WTC11 (cell line): ENCODE results near the gene GLB1L2. TPM values are rescaled to one million over a fixed set of nuclear protein-coding genes. Genes with fewer than 3 reads are reported as not detected.
A peak's percentile ranks its signal among the peaks of the same experiment; 100 is the strongest.

Experiments
- ATAC-seq: fragments of 200-7000 bp; cut with Tn5 transposase; 2 replicates; pipeline ENCODE4 v1.10.0; 2021; ENCODE audit warnings: mild to moderate bottlenecking, moderate library complexity
- CTCF ChIA-PET: fragments of 300-600 bp; sonication (Branson Sonifier 250); formaldehyde crosslinking; loops from one replicate; lab custom pipeline; 2021; ENCODE audit warnings: antibody characterized with exemption; lab: Charles Lee
- POLR2A ChIA-PET: fragments of 350-600 bp; sonication (Branson Sonifier 250); formaldehyde crosslinking; loops from one replicate; lab custom pipeline; 2021; ENCODE audit warnings: antibody characterized with exemption; lab: Charles Lee
- DNase-seq: peaks from one replicate; pipeline ENCODE4 v3.0.0; 2021; ENCODE audit warnings: low spot score
- H3K27ac Mint-ChIP-seq: 2 replicates; pipeline ENCODE4 v1.8.0; 2021; ENCODE audit warnings: mixed read lengths
- H3K27me3 Mint-ChIP-seq: 2 replicates; pipeline ENCODE4 v1.8.0; 2021; ENCODE audit warnings: low read depth, mild to moderate bottlenecking, moderate library complexity, mixed read lengths
- H3K36me3 Mint-ChIP-seq: 2 replicates; pipeline ENCODE4 v1.8.0; 2021; ENCODE audit warnings: mixed read lengths
- H3K4me1 Mint-ChIP-seq: 2 replicates; pipeline ENCODE4 v1.8.0; 2022; ENCODE audit warnings: mixed read lengths
- H3K4me3 Mint-ChIP-seq: 2 replicates; pipeline ENCODE4 v1.8.0; 2021; ENCODE audit warnings: mild to moderate bottlenecking, moderate library complexity, mixed read lengths
- H3K9me3 Mint-ChIP-seq: 2 replicates; pipeline ENCODE4 v1.8.0; 2021; ENCODE audit warnings: mixed read lengths
- KAT7 ChIP-seq: sonication (generic); formaldehyde crosslinking; IDR thresholded peaks from 2 replicates; pipeline ENCODE4 v1.8.1; 2023; ENCODE audit warnings: missing genetic modification reagents, mild to moderate bottlenecking, borderline replicate concordance
- ZBTB21 ChIP-seq: sonication (generic); formaldehyde crosslinking; IDR thresholded peaks from 2 replicates; pipeline ENCODE4 v1.8.1; 2023; ENCODE audit warnings: mild to moderate bottlenecking, missing genetic modification reagents, borderline replicate concordance
- ZNF281 ChIP-seq: sonication (generic); formaldehyde crosslinking; IDR thresholded peaks from 2 replicates; pipeline ENCODE4 v1.8.0; 2023; ENCODE audit warnings: mild to moderate bottlenecking, missing genetic modification reagents
- ZNF317 ChIP-seq: sonication (generic); formaldehyde crosslinking; IDR thresholded peaks from 2 replicates; pipeline ENCODE4 v1.8.1; 2023; ENCODE audit warnings: low read depth, mild to moderate bottlenecking, moderate library complexity, missing genetic modification reagents, borderline replicate concordance
- total RNA-seq: library from RNA; stranded (reverse); gene quantifications from 3 replicates; pipeline ENCODE4 v1.2.3, GENCODE V29; 2021
- TF ChIP-seq, protein P1 (sequence below): sonication (generic); formaldehyde crosslinking; conservative IDR thresholded peaks from 2 replicates; pipeline ENCODE4 v1.8.1; 2023; ENCODE audit warnings: mild to moderate bottlenecking, low read depth, missing genetic modification reagents, moderate library complexity
- TF ChIP-seq, protein P2 (sequence below): sonication (generic); formaldehyde crosslinking; IDR thresholded peaks from 2 replicates; pipeline ENCODE4 v1.8.0; 2022; ENCODE audit warnings: missing genetic modification reagents

GLB1L2 gene
- total RNA-seq, 1 experiment from 2014 or later: 6.0 TPM

GRCh38 chr11:134409552-134410429 is 78.0 kb downstream of the GLB1L2 start (continued):
- no peak for TF ChIP-seq ZNF281 (CRISPR knock-in tag)

DNA sequence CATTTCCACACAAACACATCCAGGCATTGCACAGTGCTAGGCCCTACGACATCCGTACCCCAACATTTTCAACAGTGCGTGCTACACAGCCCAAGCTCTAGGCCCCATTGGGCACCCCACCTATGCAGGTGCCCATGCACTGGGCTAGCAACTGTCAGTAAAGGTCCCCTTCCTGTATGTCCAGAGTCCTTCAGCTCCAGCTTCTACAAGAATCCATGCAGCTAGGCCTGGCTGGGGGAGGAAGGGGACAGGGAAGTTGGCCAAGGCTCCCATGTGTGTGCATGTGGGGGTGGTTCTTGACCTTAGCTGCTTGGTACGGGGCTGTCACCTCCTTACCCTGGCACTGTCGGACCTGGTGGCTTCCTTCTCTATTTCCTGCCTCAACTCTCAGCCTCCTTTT is 79.0 kb downstream of the GLB1L2 start:
- Mint-ChIP-seq H3K4me3 (peak overlapping the region; percentile 73), H3K27ac (no peak overlapping the region), H3K36me3 (no peaks in the 10 kb centered on the region), H3K27me3 (peaks cover 25% of the 10 kb centered on the region), H3K4me1 (peaks cover 58% of the 10 kb centered on the region), H3K9me3 (no peaks in the 10 kb centered on the region)
- ChIA-PET POLR2A (interaction anchor here (0.6 to 0.7 kb wide), 2 partner anchors 25 to 316 kb away, joined by 3 read pairs; no protein-coding TSS in a partner anchor), CTCF (interaction anchor here (0.7 to 1.7 kb wide), 5 partner anchors 14 to 149 kb away, joined by 3 to 5 read pairs (median 4); no protein-coding TSS in a partner anchor)
- ATAC-seq (no peak), DNase-seq (no peak)
- TF ChIP-seq, protein P1, sequence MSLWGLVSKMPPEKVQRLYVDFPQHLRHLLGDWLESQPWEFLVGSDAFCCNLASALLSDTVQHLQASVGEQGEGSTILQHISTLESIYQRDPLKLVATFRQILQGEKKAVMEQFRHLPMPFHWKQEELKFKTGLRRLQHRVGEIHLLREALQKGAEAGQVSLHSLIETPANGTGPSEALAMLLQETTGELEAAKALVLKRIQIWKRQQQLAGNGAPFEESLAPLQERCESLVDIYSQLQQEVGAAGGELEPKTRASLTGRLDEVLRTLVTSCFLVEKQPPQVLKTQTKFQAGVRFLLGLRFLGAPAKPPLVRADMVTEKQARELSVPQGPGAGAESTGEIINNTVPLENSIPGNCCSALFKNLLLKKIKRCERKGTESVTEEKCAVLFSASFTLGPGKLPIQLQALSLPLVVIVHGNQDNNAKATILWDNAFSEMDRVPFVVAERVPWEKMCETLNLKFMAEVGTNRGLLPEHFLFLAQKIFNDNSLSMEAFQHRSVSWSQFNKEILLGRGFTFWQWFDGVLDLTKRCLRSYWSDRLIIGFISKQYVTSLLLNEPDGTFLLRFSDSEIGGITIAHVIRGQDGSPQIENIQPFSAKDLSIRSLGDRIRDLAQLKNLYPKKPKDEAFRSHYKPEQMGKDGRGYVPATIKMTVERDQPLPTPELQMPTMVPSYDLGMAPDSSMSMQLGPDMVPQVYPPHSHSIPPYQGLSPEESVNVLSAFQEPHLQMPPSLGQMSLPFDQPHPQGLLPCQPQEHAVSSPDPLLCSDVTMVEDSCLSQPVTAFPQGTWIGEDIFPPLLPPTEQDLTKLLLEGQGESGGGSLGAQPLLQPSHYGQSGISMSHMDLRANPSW (CRISPR knock-in tag): 0 out of 2 replicates have a peak, but pooled peaks have one; percentile 23
- TF ChIP-seq, protein P2, sequence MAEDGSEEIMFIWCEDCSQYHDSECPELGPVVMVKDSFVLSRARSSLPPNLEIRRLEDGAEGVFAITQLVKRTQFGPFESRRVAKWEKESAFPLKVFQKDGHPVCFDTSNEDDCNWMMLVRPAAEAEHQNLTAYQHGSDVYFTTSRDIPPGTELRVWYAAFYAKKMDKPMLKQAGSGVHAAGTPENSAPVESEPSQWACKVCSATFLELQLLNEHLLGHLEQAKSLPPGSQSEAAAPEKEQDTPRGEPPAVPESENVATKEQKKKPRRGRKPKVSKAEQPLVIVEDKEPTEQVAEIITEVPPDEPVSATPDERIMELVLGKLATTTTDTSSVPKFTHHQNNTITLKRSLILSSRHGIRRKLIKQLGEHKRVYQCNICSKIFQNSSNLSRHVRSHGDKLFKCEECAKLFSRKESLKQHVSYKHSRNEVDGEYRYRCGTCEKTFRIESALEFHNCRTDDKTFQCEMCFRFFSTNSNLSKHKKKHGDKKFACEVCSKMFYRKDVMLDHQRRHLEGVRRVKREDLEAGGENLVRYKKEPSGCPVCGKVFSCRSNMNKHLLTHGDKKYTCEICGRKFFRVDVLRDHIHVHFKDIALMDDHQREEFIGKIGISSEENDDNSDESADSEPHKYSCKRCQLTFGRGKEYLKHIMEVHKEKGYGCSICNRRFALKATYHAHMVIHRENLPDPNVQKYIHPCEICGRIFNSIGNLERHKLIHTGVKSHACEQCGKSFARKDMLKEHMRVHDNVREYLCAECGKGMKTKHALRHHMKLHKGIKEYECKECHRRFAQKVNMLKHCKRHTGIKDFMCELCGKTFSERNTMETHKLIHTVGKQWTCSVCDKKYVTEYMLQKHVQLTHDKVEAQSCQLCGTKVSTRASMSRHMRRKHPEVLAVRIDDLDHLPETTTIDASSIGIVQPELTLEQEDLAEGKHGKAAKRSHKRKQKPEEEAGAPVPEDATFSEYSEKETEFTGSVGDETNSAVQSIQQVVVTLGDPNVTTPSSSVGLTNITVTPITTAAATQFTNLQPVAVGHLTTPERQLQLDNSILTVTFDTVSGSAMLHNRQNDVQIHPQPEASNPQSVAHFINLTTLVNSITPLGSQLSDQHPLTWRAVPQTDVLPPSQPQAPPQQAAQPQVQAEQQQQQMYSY (CRISPR knock-in tag): no peak
- peak; percentile 23; the same call in 1 of the 2 replicates for TF ChIP-seq KAT7 (CRISPR knock-in tag)

DNA sequence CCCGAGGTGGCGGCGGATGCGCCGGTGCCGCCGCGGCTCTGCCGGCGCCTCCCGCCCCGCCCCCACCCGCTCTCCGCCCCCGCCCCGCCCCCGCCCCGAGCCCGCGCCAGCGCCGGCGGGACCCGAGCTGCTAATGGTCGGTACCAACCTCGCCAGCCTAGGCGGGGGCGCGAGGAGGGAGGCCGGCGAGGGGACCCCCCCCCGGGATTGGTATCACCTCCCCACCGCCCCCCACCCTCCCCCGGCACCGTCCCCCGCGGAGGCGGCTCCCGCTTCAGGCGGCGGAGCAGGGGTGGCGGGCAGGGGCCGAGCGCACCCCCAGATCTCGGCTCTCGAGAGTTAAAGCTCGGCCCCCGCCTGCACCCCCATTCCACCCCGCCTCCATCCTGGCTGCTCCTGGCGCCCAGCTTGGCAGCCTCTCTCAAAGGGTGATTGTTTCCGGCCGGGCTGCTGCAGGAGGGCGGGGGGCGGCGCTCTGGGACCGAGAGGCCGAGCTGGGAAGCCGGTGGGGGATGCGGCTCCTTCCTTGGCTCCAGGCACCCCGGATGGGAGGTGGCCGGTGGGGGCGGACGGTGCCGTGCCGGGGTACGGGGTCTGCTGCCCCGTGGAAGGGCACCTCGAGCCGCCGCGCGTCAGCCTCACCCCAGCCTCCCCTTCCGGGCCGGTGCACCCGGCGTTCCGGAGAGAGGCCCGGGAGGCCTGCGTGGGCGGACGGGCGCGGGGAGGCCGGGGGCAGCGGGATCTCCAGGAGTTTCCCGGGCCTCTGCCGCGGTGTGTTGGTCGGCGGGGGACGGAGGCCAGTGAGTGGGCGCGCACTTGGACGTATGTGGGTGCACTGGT is 80.6 kb downstream of the GLB1L2 start, which contains the start of gene B3GAT1:
B3GAT1 (minus strand) TSS at position 40 of the 840 bp plus-strand sequence. CDS start 24,583 bp downstream, outside the sequence.
- peaks cover 31% of the 10 kb centered on the region for H3K27me3 Mint-ChIP-seq
- POLR2A ChIA-PET: no interaction called here
- CTCF ChIA-PET: interaction anchor here (0.7 to 1.7 kb wide), 5 partner anchors 16 to 456 kb away, joined by 3 to 5 read pairs (median 4); no protein-coding TSS in a partner anchor
- DNase-seq (peak; percentile 54), ATAC-seq (peak; percentile 26)
- H3K9me3 Mint-ChIP-seq: no peaks in the 10 kb centered on the region
- peak within 1 kb of the TSS; percentile 77 for H3K4me3 Mint-ChIP-seq
- no peak within 1 kb of the TSS for H3K27ac Mint-ChIP-seq
- TF ChIP-seq ZNF317 (CRISPR knock-in tag): no peak
- 0 out of 2 replicates have a peak, but pooled peaks have one; percentile 13 for TF ChIP-seq ZBTB21 (CRISPR knock-in tag)
- no peaks in the 10 kb centered on the region for H3K36me3 Mint-ChIP-seq
- H3K4me1 Mint-ChIP-seq: peaks cover 54% of the 10 kb centered on the region
